Right forelimb (tissue), 1 donor: ENCODE data around the gene TBC1D8.
"Not testable (repeated sequence)": the region's sequence is repeated elsewhere in the genome, so short reads cannot be mapped to it uniquely, and the experiment has no call there.

ENCODE experiments used
- DNase-seq: peaks from one replicate; pipeline ENCODE4 v3.0.0-alpha.2; 2018

The TBC1D8 gene

GRCh38 chr2:101151146-101151858 lies at the start of gene TBC1D8:
TBC1D8 (minus strand) TSS chr2:101151382; CDS start chr2:101151253, 129 bp downstream.
- DNase-seq = peak; percentile 93

- no peak for DNase-seq
These were observed 49.5 kb upstream of the TBC1D8 start for GRCh38 chr2:101200676-101201075.

- DNase-seq = no peak
These were observed 48.1 kb upstream of the TBC1D8 start for GRCh38 chr2:101199251-101199791.

GRCh38 chr2:101197814-101198213 lies 46.6 kb upstream of the TBC1D8 start:
- no peak for DNase-seq

GRCh38 chr2:101197215-101197745 lies 46.1 kb upstream of the TBC1D8 start:
- DNase-seq = no peak

- DNase-seq = no peak
These were observed 44.9 kb upstream of the TBC1D8 start for GRCh38 chr2:101195871-101196661.

- DNase-seq = no peak
These were observed 41.9 kb upstream of the TBC1D8 start for GRCh38 chr2:101193033-101193626.

GRCh38 chr2:101190747-101191516 lies 39.8 kb upstream of the TBC1D8 start:
- no peak for DNase-seq

- no peak for DNase-seq
These were observed 37.7 kb upstream of the TBC1D8 start for GRCh38 chr2:101188683-101189405.

GRCh38 chr2:101187131-101187530 lies 35.9 kb upstream of the TBC1D8 start:
- DNase-seq = no peak

- DNase-seq = no peak
These were observed 34.5 kb upstream of the TBC1D8 start for GRCh38 chr2:101185656-101186055.

- no peak for DNase-seq
These were observed 33.9 kb upstream of the TBC1D8 start for GRCh38 chr2:101185085-101185484.

GRCh38 chr2:101179982-101180381 lies 28.8 kb upstream of the TBC1D8 start:
- no peak for DNase-seq

- no peak for DNase-seq
These were observed 25.6 kb upstream of the TBC1D8 start for GRCh38 chr2:101176803-101177202.

- no peak for DNase-seq
These were observed 24.8 kb upstream of the TBC1D8 start for GRCh38 chr2:101175991-101176390.

- DNase-seq = no peak
These were observed 22.6 kb upstream of the TBC1D8 start for GRCh38 chr2:101173707-101174295.

GRCh38 chr2:101169822-101170221 lies 18.6 kb upstream of the TBC1D8 start:
- not testable (repeated sequence) for DNase-seq

- DNase-seq = no peak
These were observed 17.5 kb upstream of the TBC1D8 start for GRCh38 chr2:101168706-101169105.

- DNase-seq = not testable (repeated sequence)
These were observed 16.4 kb upstream of the TBC1D8 start for GRCh38 chr2:101167532-101167931.

GRCh38 chr2:101164021-101164420 lies 12.8 kb upstream of the TBC1D8 start:
- DNase-seq = no peak
